GM13976 (cell line): ENCODE results near the gene COBLL1.

Experiments used
- DNase-seq: peaks from one replicate; pipeline ENCODE4 v3.0.0; 2012; ENCODE audit warnings: low spot score
- in situ Hi-C: fragments of 300-500 bp; cut with MboI; formaldehyde crosslinking; loops from one replicate; pipeline ENCODE4 v1.12.0; 2022; ENCODE audit warnings: low sequenced_read_pairs, mixed read lengths, inconsistent platforms; ENCODE audit not compliant: unreplicated experiment
- TF ChIP-seq, protein P1 (sequence below): IDR thresholded peaks from 2 replicates; pipeline ENCODE4 v1.5.1; 2012; ENCODE audit warnings: borderline replicate concordance, mild to moderate bottlenecking; ENCODE audit not compliant: insufficient read depth; ENCODE audit errors: extremely low read depth, missing control alignments, control extremely low read depth

The COBLL1 gene

DNA sequence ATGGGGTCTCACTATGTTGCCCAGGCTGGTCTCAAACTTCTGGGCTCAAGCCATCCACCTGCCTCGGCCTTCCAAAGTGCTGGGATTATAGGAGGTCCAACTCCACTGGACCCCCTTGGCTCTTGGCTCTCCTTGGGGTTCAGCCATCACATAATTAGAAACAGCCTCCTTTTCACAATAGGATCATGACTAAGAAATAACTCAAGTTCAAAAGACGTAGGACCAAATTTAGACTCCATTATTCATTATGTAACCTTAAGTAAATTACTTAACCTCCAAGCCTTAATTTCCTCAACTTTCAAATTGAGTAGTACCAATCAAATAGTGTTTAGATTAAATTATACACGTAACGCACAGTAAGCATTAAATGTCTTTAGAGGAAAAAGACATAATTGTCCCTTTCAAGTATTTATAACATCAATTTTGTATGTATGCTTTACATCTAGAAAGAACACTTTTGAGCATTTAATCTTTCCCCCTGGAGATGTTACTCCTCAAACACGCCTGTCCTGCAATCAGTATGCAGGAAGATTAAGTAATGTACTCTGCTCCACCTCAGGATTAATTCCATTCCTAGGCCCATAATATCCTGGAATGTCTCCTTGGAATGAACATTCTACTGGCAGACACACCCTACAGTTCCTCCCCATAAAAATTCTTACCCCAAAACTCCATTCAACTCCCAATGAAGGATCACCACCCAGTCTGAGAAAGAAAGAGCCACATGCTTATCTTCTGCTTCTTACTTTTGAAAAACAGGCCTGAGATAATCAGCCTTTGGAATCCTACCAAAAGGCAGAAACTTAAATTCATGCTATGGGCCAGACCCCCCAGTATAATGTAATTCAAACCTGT lies 49.1 kb downstream of the COBLL1 start:
- DNase-seq = no peak
- TF ChIP-seq, protein P1, sequence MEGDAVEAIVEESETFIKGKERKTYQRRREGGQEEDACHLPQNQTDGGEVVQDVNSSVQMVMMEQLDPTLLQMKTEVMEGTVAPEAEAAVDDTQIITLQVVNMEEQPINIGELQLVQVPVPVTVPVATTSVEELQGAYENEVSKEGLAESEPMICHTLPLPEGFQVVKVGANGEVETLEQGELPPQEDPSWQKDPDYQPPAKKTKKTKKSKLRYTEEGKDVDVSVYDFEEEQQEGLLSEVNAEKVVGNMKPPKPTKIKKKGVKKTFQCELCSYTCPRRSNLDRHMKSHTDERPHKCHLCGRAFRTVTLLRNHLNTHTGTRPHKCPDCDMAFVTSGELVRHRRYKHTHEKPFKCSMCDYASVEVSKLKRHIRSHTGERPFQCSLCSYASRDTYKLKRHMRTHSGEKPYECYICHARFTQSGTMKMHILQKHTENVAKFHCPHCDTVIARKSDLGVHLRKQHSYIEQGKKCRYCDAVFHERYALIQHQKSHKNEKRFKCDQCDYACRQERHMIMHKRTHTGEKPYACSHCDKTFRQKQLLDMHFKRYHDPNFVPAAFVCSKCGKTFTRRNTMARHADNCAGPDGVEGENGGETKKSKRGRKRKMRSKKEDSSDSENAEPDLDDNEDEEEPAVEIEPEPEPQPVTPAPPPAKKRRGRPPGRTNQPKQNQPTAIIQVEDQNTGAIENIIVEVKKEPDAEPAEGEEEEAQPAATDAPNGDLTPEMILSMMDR = no peak
- in situ Hi-C loops = no loop called here

DNA sequence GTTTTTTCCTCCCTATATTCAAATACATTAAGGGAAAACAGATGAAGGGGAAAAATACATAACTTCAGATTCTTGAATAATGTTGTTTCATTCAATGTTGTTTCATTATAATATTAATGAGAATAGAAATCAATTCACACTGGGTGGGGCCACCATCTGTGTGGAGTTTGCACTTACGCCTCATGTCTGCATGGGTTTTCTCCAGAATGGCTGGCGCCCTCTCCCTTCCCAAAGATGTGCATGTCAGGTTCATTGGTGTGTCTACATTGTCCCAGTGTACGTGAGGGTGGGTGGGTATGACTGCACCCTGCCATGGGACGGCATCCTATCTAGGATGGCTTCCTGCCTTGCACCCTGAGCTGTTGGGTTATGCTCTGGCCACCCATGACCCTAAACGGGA lies 51.7 kb downstream of the COBLL1 start:
- TF ChIP-seq, protein P1 = no peak
- no peak for DNase-seq
- in situ Hi-C loops = no loop called here

DNA sequence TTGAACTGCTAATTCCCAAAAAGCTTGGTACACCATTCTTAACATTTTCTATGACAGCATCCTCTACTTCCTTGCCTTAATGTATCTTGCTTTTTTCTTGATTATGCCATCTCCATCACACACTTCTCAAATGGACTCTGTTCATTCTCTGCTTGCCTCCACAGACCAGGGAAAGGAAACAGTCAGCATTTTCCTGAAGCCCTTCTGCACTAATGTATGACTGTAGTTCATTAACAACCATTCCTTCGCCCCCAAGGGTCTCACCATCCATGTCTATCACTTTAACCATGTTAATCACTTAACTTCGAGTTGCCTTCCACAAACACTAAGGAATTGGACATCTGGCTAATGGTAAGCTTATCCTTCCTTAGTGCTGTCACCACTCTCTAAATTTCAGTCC lies 54.8 kb downstream of the COBLL1 start:
- in situ Hi-C loops = no loop called here
- TF ChIP-seq, protein P1 = no peak
- DNase-seq = no peak

DNA sequence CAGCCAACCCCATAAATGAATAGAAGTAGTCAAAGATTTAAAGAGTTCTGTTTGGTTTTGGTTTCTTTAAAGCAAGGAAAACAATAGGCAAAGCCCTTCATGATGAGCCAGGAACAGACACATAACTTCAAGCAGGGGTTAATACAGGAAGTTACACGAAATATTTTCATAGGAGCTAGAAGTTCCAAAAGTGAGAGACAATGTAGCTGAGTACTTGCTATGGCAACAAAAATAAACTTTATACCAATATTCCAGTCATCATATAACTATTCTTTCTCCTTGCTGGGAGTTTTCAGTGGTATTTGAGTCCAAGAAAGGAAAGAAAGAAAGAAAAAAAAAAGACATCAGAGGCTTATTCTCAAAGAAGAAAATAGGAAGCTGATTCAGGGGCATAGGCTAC lies 56.2 kb downstream of the COBLL1 start:
- TF ChIP-seq, protein P1 = no peak
- in situ Hi-C loops = no loop called here
- no peak for DNase-seq

DNA sequence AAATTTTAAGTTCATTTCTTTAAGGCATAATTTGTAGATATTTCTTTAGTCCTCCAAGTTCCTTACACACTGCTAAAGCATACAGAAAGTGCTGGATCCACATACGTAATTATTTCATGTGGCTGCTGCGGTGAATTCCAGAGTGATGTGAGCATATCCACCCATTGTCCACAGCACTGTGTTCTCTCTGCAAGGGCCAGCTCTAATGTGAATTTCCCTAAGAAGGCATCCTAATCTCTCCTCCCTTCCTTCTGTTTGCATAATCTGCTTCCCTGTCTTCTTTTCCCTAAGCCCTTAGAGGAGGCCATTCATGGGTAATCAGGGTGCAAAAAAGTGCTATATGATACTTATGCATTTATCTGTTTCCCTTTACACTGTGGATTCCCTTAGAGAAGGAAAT lies 57.2 kb downstream of the COBLL1 start:
- DNase-seq = no peak
- in situ Hi-C loops = no loop called here
- TF ChIP-seq, protein P1 = no peak

GRCh38 chr2:164782323-164782722 lies 59.3 kb downstream of the COBLL1 start:
- DNase-seq = no peak
- TF ChIP-seq, protein P1 = no peak
- in situ Hi-C loops = no loop called here
